Nephron (organoid): ENCODE data around the gene SPAAR.

Source experiments
- H3K27ac Mint-ChIP-seq, 3 experiments: 2 replicates each; pipeline ENCODE4 v1.8.0; 2020; ENCODE audit warnings: mixed read lengths in 3 of 3, mild to moderate bottlenecking in 2 of 3, moderate library complexity in 1 of 3
- H3K27me3 Mint-ChIP-seq: 2 replicates; pipeline ENCODE4 v1.8.0; 2021; ENCODE audit warnings: low read depth, mild to moderate bottlenecking, moderate library complexity, mixed read lengths
- H3K36me3 Mint-ChIP-seq: 2 replicates; pipeline ENCODE4 v1.8.0; 2020; ENCODE audit warnings: low read depth, mixed read lengths
- H3K4me1 Mint-ChIP-seq: 2 replicates; pipeline ENCODE4 v1.8.0; 2020; ENCODE audit warnings: mixed read lengths
- H3K4me3 Mint-ChIP-seq, 3 experiments: 2 replicates each; pipeline ENCODE4 v1.8.0; 2020; ENCODE audit warnings: mild to moderate bottlenecking in 3 of 3, mixed read lengths in 3 of 3, moderate library complexity in 2 of 3
- H3K9me3 Mint-ChIP-seq: 2 replicates; pipeline ENCODE4 v1.8.0; 2020; ENCODE audit warnings: mixed read lengths
- CTCF ChIP-seq, 3 experiments: fragments of 200-600 bp; sonication (generic); IDR thresholded peaks; one replicate each; pipeline ENCODE4 v1.5.0; 2021; ENCODE audit warnings: antibody characterized with exemption in 3 of 3; ENCODE audit not compliant: unreplicated experiment in 3 of 3

SPAAR gene

GRCh38 chr9:35915681-35916294, 6.5 kb downstream of the SPAAR start:
- H3K27ac Mint-ChIP-seq: peak overlapping the region in 2 of 3 experiments; percentile 22 to 25
- no peak for TF ChIP-seq CTCF (IDR thresholded peaks at IDR 0.05; ENCODE audit: unreplicated experiment in 3 of 3)
- peaks cover 26% of the 10 kb centered on the region for H3K4me1 Mint-ChIP-seq
- H3K9me3 Mint-ChIP-seq: no peaks in the 10 kb centered on the region
- no peaks in the 10 kb centered on the region for H3K27me3 Mint-ChIP-seq
- H3K36me3 Mint-ChIP-seq: no peaks in the 10 kb centered on the region
- H3K4me3 Mint-ChIP-seq: no peak overlapping the region

- H3K4me1 Mint-ChIP-seq: peaks cover 22% of the 10 kb centered on the region
- H3K9me3 Mint-ChIP-seq: no peaks in the 10 kb centered on the region
- H3K27me3 Mint-ChIP-seq: no peaks in the 10 kb centered on the region
- no peaks in the 10 kb centered on the region for H3K36me3 Mint-ChIP-seq
- no peak overlapping the region for H3K4me3 Mint-ChIP-seq
- H3K27ac Mint-ChIP-seq: peak overlapping the region in 1 of 3 experiments; percentile 54
- no peak for TF ChIP-seq CTCF (IDR thresholded peaks at IDR 0.05; ENCODE audit: unreplicated experiment in 3 of 3)
Measured at GRCh38 chr9:35917261-35917660, 8.0 kb downstream of the SPAAR start.

- H3K27me3 Mint-ChIP-seq: no peaks in the 10 kb centered on the region
- no peak for TF ChIP-seq CTCF (IDR thresholded peaks at IDR 0.05; ENCODE audit: unreplicated experiment in 3 of 3)
- H3K36me3 Mint-ChIP-seq: no peaks in the 10 kb centered on the region
Measured at GRCh38 chr9:35918780-35919179, 9.5 kb downstream of the SPAAR start.

GRCh38 chr9:35919212-35920008, 10.1 kb downstream of the SPAAR start:
- TF ChIP-seq CTCF (IDR thresholded peaks at IDR 0.05; ENCODE audit: unreplicated experiment in 3 of 3): no peak
- Mint-ChIP-seq H3K4me3 (no peak overlapping the region), H3K36me3 (no peaks in the 10 kb centered on the region), H3K9me3 (no peaks in the 10 kb centered on the region), H3K27me3 (no peaks in the 10 kb centered on the region), H3K27ac (peak overlapping the region; percentile 46 to 69 (median 65)), H3K4me1 (peaks cover 35% of the 10 kb centered on the region)

More at GRCh38 chr9:35918780-35919179, 9.5 kb downstream of the SPAAR start:
- no peak overlapping the region for H3K4me3 Mint-ChIP-seq
- H3K4me1 Mint-ChIP-seq: peaks cover 28% of the 10 kb centered on the region
- peak overlapping the region; percentile 46 to 69 (median 65) for H3K27ac Mint-ChIP-seq
- H3K9me3 Mint-ChIP-seq: no peaks in the 10 kb centered on the region

GRCh38 chr9:35920051-35920620, 10.8 kb downstream of the SPAAR start:
- Mint-ChIP-seq H3K4me1 (peaks cover 39% of the 10 kb centered on the region), H3K4me3 (no peak overlapping the region), H3K27me3 (no peaks in the 10 kb centered on the region), H3K36me3 (no peaks in the 10 kb centered on the region), H3K9me3 (no peaks in the 10 kb centered on the region), H3K27ac (peak overlapping the region; percentile 46 to 69 (median 65))
- TF ChIP-seq CTCF (IDR thresholded peaks at IDR 0.05; ENCODE audit: unreplicated experiment in 3 of 3): no peak
